Peyer's patch (tissue), 4 donors: Measurements from ENCODE around the gene CDC14A. TPM values are rescaled to one million over a fixed set of nuclear protein-coding genes. Genes with fewer than 3 reads are reported as not detected.
"Not testable (repeated sequence)": the region's sequence is repeated elsewhere in the genome, so short reads cannot be mapped to it uniquely, and the experiment has no call there.

Experiments used
- DNase-seq, 3 donors: peaks; one replicate each; pipeline ENCODE4 v3.0.0-alpha.2; 2017 to 2019
- H3K27ac ChIP-seq, 4 donors: fragments of 200-600 bp; sonication (generic); one replicate each; pipeline ENCODE4 v1.5.1; 2016 to 2019
- H3K27me3 ChIP-seq, 2 donors: fragments of 200-600 bp; sonication (generic); one replicate each; pipeline ENCODE4 v1.5.1; 2019
- H3K36me3 ChIP-seq, 3 donors: fragments of 200-600 bp; sonication (generic); one replicate each; pipeline ENCODE4 v1.5.1; 2016 to 2019
- H3K4me1 ChIP-seq, 4 donors: fragments of 200-600 bp; sonication (generic); one replicate each; pipeline ENCODE4 v1.5.1; 2016 to 2019
- H3K4me3 ChIP-seq, 4 donors: fragments of 200-600 bp; sonication (generic); 1 replicate in 3 of 4; 2 replicates in 1 of 4; pipeline ENCODE4 v1.5.1; 2016 to 2019; ENCODE audit warnings: mild to moderate bottlenecking in 1 of 4
- H3K9me3 ChIP-seq, 4 donors: fragments of 200-600 bp; sonication (generic); one replicate each; pipeline ENCODE4 v1.5.1; 2016 to 2019; ENCODE audit warnings: mild to moderate bottlenecking in 1 of 4
- POLR2A ChIP-seq, 2 donors: fragments of 450-650 bp; IDR thresholded peaks; one replicate each; pipeline ENCODE4 v1.5.1; 2017; ENCODE audit warnings: antibody characterized with exemption in 2 of 2, mild to moderate bottlenecking in 2 of 2, moderate library complexity in 2 of 2
- total RNA-seq, 4 donors: library from RNA; depleted of rRNA; stranded (reverse); fragments of >200 nt; gene quantifications; one replicate each; pipeline ENCODE4 v1.1.0, GENCODE V29; 2016
- TF ChIP-seq, protein P1 (sequence below), 6 experiments: fragments of 450-650 bp in 4 of 6; fragments of 200-600 bp in 2 of 6; sonication (generic) in 1 of 6; IDR thresholded peaks; one replicate each; pipeline ENCODE4 v1.5.1; 2017 to 2019; ENCODE audit warnings: antibody characterized with exemption in 6 of 6, mild to moderate bottlenecking in 3 of 6, moderate library complexity in 1 of 6

The CDC14A gene
- total RNA-seq, 4 donors from 2014 or later: 51.2 to 97.6 (median 81.2) TPM

DNA sequence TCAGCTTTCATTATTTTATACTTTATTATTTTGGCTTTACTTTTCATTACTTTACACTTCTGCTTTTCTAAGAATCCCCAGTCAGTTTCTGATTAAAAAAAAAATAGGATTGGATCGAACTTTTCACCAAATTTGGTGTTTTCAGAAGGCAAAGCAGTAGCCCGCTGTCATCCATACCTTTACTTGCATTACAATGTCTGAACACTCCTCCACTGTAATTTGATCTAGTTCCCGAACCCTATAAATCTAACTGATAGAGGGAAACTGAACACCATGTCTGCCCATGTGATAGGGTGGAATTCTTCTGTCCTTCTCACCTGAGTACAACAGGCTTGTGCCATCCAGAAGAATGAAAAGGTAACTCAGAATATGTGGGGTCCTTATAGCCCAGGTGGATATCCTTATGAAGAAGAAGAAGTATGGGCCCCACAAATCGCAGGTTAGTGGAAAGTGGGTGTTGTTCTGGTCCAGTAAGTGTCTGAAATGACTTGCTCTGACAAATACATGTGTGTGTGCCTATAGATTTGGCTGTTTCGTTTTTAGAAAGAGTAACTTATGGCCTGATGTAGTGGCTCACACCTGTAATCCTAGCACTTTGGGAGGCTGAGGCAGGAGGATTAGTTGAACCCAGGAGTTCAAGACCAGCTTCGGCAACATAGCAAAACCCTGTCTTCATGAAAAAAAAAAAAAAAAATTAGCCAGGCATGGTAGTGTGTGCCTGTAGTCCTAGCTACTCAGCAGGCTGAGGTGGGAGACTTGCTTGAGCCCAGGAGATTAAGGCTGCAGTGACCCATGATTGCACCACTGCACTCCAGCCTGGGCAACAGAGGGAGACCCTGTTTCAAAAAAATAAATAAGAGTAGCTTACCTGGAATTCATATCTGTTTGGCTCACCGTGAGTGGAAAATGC, 26.6 kb upstream of the CDC14A start:
- no peaks in the 10 kb centered on the region for H3K9me3 ChIP-seq
- no peak for TF ChIP-seq POLR2A (IDR thresholded peaks at IDR 0.05)
- TF ChIP-seq, protein P1, sequence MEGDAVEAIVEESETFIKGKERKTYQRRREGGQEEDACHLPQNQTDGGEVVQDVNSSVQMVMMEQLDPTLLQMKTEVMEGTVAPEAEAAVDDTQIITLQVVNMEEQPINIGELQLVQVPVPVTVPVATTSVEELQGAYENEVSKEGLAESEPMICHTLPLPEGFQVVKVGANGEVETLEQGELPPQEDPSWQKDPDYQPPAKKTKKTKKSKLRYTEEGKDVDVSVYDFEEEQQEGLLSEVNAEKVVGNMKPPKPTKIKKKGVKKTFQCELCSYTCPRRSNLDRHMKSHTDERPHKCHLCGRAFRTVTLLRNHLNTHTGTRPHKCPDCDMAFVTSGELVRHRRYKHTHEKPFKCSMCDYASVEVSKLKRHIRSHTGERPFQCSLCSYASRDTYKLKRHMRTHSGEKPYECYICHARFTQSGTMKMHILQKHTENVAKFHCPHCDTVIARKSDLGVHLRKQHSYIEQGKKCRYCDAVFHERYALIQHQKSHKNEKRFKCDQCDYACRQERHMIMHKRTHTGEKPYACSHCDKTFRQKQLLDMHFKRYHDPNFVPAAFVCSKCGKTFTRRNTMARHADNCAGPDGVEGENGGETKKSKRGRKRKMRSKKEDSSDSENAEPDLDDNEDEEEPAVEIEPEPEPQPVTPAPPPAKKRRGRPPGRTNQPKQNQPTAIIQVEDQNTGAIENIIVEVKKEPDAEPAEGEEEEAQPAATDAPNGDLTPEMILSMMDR (IDR thresholded peaks at IDR 0.05): no peak
- no peak for DNase-seq

DNA sequence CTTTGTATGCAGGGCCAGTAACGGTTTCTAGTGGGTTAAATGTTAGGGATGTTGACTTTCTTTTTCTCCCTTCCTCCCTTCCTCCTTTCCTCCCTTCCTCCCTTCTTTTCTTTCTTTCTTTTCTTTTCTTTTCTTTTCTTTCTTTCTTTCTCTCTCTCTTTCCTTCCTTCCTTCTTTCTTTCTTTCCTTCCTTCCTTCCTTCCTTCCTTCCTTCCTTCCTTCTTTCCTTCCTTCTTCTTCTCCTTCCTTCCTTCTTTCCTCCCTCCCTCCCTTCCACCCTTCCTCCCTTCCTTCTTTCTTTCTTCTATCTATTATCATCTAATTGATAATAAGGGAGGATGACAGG, 26.0 kb upstream of the CDC14A start:
- not testable (repeated sequence) for H3K9me3 ChIP-seq, DNase-seq, H3K4me1 ChIP-seq, H3K27ac ChIP-seq, H3K27me3 ChIP-seq, H3K36me3 ChIP-seq, H3K4me3 ChIP-seq

More for the DNA sequence above, 26.6 kb upstream of the CDC14A start:
- Histone ChIP-seq H3K4me3 (no peak overlapping the region), H3K27me3 (no peaks in the 10 kb centered on the region), H3K36me3 (no peaks in the 10 kb centered on the region), H3K4me1 (peaks cover 0 to 10% (median 0%) of the 10 kb centered on the region in 4 donors), H3K27ac (no peak overlapping the region)

DNA sequence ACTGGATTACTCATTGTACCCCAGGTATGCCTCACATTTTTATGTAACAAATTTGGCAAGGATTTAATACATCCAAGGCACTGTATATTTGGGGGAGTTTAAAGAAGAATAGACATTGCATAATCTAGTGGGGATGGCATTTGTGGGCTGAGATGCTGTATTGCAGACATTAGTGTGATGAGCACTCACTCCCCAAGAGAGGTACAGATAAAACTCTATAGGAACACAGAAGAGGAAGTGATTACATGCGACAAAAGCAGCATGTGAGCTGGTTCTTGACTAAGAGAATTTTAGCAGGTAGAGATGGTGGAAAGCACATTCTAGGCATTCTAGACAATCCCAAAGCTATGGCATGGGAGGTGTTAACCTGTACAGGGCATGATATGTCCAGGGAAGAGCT, 24.2 kb upstream of the CDC14A start:
- Histone ChIP-seq H3K9me3 (no peaks in the 10 kb centered on the region), H3K4me1 (peaks cover 0 to 6% (median 0%) of the 10 kb centered on the region in 4 donors)
- TF ChIP-seq, protein P1 (IDR thresholded peaks at IDR 0.05): no peak
- no peak for TF ChIP-seq POLR2A (IDR thresholded peaks at IDR 0.05)

DNA sequence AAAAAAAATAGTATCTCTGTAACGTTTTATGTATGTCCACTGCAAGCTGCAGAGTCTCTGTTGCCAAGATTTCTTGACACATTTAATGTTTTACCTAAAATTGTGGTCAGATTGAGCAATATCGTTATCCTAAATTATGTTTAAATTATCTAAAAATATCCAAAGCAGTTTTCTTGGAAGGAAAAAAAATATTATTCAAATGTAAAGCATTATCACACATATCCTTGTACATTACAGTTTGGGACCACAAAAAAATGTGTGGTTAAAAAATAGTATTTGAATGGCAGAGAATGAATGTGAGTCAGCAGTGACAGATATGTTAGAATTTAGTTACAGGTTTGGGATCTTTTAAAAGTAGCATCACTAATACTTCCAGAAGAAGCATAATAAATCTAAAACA, 21.2 kb upstream of the CDC14A start:
- not testable (repeated sequence) for H3K27me3 ChIP-seq, H3K9me3 ChIP-seq, H3K36me3 ChIP-seq, H3K4me3 ChIP-seq, H3K4me1 ChIP-seq, DNase-seq, H3K27ac ChIP-seq

More for the DNA sequence above, 24.2 kb upstream of the CDC14A start:
- no peaks in the 10 kb centered on the region for H3K36me3 ChIP-seq
- H3K4me3 ChIP-seq: no peak overlapping the region
- no peak overlapping the region for H3K27ac ChIP-seq
- no peak for DNase-seq
- no peaks in the 10 kb centered on the region for H3K27me3 ChIP-seq

DNA sequence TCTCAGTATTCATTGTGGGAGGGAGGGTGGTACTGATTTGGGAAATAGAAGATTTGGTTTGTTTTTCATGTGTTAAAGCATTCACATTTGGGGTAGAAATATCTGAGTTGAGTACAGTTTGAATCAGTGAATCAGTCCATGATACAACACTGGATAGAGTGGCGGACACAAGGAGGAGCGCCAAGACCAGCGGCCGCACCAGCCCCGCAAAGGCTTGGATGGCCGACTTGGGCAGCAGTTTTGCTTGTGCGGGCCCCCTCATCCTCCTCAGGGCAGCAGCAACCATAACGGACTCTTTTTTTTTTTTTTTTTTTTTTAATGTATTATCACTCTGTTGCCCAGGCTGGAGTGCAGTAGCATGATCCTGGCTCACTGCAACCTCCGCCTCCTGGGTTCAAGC, 20.0 kb upstream of the CDC14A start:
- Histone ChIP-seq H3K36me3 (no peaks in the 10 kb centered on the region), H3K4me1 (no peaks in the 10 kb centered on the region), H3K27ac (no peak overlapping the region), H3K27me3 (no peaks in the 10 kb centered on the region), H3K4me3 (no peak overlapping the region), H3K9me3 (no peaks in the 10 kb centered on the region)
- TF ChIP-seq, protein P1 (IDR thresholded peaks at IDR 0.05): no peak
- TF ChIP-seq POLR2A (IDR thresholded peaks at IDR 0.05): no peak
- no peak for DNase-seq

DNA sequence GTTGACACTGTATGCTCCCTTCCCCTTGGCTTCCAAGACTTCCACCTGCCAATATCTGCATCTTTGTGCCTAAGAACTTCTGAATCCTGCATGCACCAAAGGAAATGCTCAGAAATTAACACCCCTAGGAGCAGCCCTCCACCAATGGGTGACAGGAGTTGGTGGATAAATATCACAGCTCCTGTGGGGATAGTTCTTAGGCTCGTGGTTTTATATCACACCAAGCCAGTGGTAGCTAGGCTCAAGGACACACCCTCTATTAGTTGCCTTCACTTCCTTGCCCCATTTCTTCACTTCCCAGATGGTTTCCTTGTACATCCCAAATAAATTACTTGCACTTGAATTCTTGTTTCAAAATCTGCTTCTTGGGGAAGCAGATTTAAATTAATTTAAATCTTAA, 16.9 kb upstream of the CDC14A start:
- Histone ChIP-seq H3K4me3 (no peak overlapping the region), H3K4me1 (no peaks in the 10 kb centered on the region), H3K9me3 (no peaks in the 10 kb centered on the region), H3K36me3 (no peaks in the 10 kb centered on the region), H3K27me3 (no peaks in the 10 kb centered on the region), H3K27ac (no peak overlapping the region)
- no peak for TF ChIP-seq POLR2A (IDR thresholded peaks at IDR 0.05)
- TF ChIP-seq, protein P1 (IDR thresholded peaks at IDR 0.05): no peak
- DNase-seq: no peak

DNA sequence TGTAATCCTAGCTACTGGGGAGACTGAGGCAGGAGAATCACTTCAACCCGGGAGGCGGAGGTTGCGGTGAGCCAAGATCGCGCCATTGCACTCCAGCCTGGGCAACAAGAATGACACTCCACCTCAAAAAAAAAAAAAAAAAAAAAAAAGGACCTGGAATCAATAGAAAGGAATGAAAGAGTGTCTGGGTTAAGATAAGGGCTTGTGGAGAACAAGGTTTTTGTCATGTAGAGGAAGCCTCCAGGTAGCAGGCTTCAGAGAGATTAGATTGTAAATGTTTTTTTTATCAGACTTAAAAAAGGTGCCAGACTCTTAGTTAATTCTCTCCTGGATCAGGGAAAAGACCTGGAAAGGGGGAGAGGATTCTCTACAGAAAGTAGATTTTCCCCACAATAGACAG, 14.4 kb upstream of the CDC14A start:
- DNase-seq, H3K9me3 ChIP-seq, H3K27ac ChIP-seq, H3K27me3 ChIP-seq, H3K4me1 ChIP-seq, H3K4me3 ChIP-seq, H3K36me3 ChIP-seq: not testable (repeated sequence)

DNA sequence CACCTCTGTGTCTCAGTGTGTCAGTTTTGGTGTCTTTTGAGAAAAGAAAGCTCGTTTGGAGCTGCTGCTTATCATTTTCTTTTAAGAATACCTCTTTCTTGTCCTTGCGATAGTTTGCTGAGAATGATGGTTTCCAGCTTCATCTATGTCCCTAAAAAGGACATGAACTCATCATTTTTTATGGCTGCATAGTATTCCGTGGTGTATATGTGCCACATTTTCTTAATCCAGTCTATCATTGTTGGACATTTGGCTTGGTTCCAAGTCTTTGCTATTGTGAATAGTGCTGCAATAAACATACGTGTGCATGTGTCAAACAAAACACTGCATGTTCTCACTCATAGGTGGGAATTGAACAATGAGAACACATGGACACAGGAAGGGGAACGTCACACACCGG, 12.6 kb upstream of the CDC14A start:
- H3K27ac ChIP-seq, DNase-seq, H3K4me1 ChIP-seq, H3K36me3 ChIP-seq, H3K27me3 ChIP-seq, H3K9me3 ChIP-seq, H3K4me3 ChIP-seq: not testable (repeated sequence)
